Stimulated activated CD4-positive, alpha-beta T cell treated with anti-CD3 and anti-CD28 coated beads, Interleukin-2, amount 100 ng/mL, for 24 hours (primary cell): ENCODE measurements around the gene FAM181A.
A peak's percentile ranks its signal among the peaks of the same experiment; 100 is the strongest.

ENCODE experiments used
- DNase-seq, 2 donors: peaks; one replicate each; pipeline ENCODE4 v3.0.0-alpha.2; 2020

FAM181A gene

GRCh38 chr14:93905623-93906022 lies 21.5 kb upstream of the FAM181A start:
- no peak for DNase-seq

GRCh38 chr14:93906341-93907329 lies 20.5 kb upstream of the FAM181A start:
- peak; percentile 49 to 78 for DNase-seq

GRCh38 chr14:93909429-93910128 lies 17.6 kb upstream of the FAM181A start:
- no peak for DNase-seq

- no peak for DNase-seq
These were observed 15.0 kb upstream of the FAM181A start for GRCh38 chr14:93911975-93912615.

GRCh38 chr14:93912782-93913181 lies 14.4 kb upstream of the FAM181A start:
- no peak for DNase-seq

GRCh38 chr14:93914278-93914677 lies 12.9 kb upstream of the FAM181A start:
- no peak for DNase-seq

GRCh38 chr14:93915070-93915705 lies 12.0 kb upstream of the FAM181A start:
- DNase-seq, result no peak

GRCh38 chr14:93915800-93916199 lies 11.3 kb upstream of the FAM181A start:
- no peak for DNase-seq

GRCh38 chr14:93916498-93916897 lies 10.6 kb upstream of the FAM181A start:
- DNase-seq, result no peak

GRCh38 chr14:93917141-93917540 lies 10.0 kb upstream of the FAM181A start:
- DNase-seq, result no peak

GRCh38 chr14:93921001-93921806 lies 5.9 kb upstream of the FAM181A start:
- no peak for DNase-seq

- no peak for DNase-seq
These were observed 3.5 kb upstream of the FAM181A start for GRCh38 chr14:93923626-93924025.

GRCh38 chr14:93924592-93925355 lies 2.4 kb upstream of the FAM181A start:
- no peak for DNase-seq

- DNase-seq, result no peak
These were observed 1.7 kb upstream of the FAM181A start for GRCh38 chr14:93925374-93925895.

GRCh38 chr14:93926245-93926872 lies 785 bp upstream of the FAM181A start:
- no peak for DNase-seq

GRCh38 chr14:93927800-93928145 lies 629 bp downstream of the FAM181A start:
- no peak for DNase-seq

- DNase-seq, result no peak
These were observed 1.3 kb downstream of the FAM181A start for GRCh38 chr14:93928184-93929047.

- no peak for DNase-seq
These were observed 1.9 kb downstream of the FAM181A start for GRCh38 chr14:93929048-93929535.

GRCh38 chr14:93929657-93930056 lies 2.5 kb downstream of the FAM181A start:
- DNase-seq, result no peak
